Mammary epithelial cell (primary cell): ENCODE data around the gene P2RY6.

Experiments used
- EZH2 ChIP-seq: IDR thresholded peaks from 2 replicates; pipeline ENCODE4 v1.6.1; 2012; ENCODE audit warnings: low read length, inconsistent platforms, borderline replicate concordance
- TF ChIP-seq, protein P1 (sequence below), 2 donors: IDR thresholded peaks in 1 of 2; conservative IDR thresholded peaks in 1 of 2; 2 replicates each; pipeline ENCODE4 v1.5.1; 2011 to 2012; ENCODE audit warnings: inconsistent platforms in 2 of 2, low read length in 2 of 2, mild to moderate bottlenecking in 2 of 2, control low read depth in 1 of 2, low read depth in 1 of 2; ENCODE audit not compliant: insufficient read depth in 1 of 2; ENCODE audit errors: extremely low read depth in 1 of 2

- TF ChIP-seq, protein P1, sequence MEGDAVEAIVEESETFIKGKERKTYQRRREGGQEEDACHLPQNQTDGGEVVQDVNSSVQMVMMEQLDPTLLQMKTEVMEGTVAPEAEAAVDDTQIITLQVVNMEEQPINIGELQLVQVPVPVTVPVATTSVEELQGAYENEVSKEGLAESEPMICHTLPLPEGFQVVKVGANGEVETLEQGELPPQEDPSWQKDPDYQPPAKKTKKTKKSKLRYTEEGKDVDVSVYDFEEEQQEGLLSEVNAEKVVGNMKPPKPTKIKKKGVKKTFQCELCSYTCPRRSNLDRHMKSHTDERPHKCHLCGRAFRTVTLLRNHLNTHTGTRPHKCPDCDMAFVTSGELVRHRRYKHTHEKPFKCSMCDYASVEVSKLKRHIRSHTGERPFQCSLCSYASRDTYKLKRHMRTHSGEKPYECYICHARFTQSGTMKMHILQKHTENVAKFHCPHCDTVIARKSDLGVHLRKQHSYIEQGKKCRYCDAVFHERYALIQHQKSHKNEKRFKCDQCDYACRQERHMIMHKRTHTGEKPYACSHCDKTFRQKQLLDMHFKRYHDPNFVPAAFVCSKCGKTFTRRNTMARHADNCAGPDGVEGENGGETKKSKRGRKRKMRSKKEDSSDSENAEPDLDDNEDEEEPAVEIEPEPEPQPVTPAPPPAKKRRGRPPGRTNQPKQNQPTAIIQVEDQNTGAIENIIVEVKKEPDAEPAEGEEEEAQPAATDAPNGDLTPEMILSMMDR (conservative IDR thresholded peaks at IDR 0.05 in 1 of 2, IDR thresholded peaks at IDR 0.05 in 1 of 2; ENCODE audit: extremely low read depth in 1 of 2, insufficient read depth in 1 of 2, low read depth in 1 of 2, low read length in 2 of 2): no peak
- TF ChIP-seq EZH2: no peak
Measured at GRCh38 chr11:73292525-73292894, 20.4 kb downstream of the P2RY6 start.
